ENCODE measurements around the gene ATP8B4. TPM values are rescaled to one million over a fixed set of nuclear protein-coding genes. Genes with fewer than 3 reads are reported as not detected.

The ATP8B4 gene
- total RNA-seq, 1 donor from 2014 or later, result 45.8 TPM

GRCh38 chr15:50017522-50017921 is 101.5 kb downstream of the ATP8B4 start:
- Mint-ChIP-seq H3K27ac (ENCODE audit: unreplicated experiment) (no peak overlapping the region), H3K36me3 (ENCODE audit: low read depth, unreplicated experiment) (peaks cover 20% of the 10 kb centered on the region), H3K27me3 (ENCODE audit: unreplicated experiment) (no peaks in the 10 kb centered on the region), H3K9me3 (ENCODE audit: unreplicated experiment) (no peaks in the 10 kb centered on the region), H3K4me1 (ENCODE audit: unreplicated experiment) (no peaks in the 10 kb centered on the region), H3K4me3 (ENCODE audit: unreplicated experiment) (no peak overlapping the region)
- no peak for DNase-seq (ENCODE audit: low spot score)
- TF ChIP-seq CTCF (IDR thresholded peaks at IDR 0.05; ENCODE audit: unreplicated experiment), result no peak

- peaks cover 20% of the 10 kb centered on the region for H3K36me3 Mint-ChIP-seq (ENCODE audit: low read depth, unreplicated experiment)
- DNase-seq (ENCODE audit: low spot score), result no peak
- no peaks in the 10 kb centered on the region for H3K4me1 Mint-ChIP-seq (ENCODE audit: unreplicated experiment)
- no peak overlapping the region for H3K27ac Mint-ChIP-seq (ENCODE audit: unreplicated experiment)
- no peak for TF ChIP-seq CTCF (IDR thresholded peaks at IDR 0.05; ENCODE audit: unreplicated experiment)
- no peaks in the 10 kb centered on the region for H3K27me3 Mint-ChIP-seq (ENCODE audit: unreplicated experiment)
- H3K9me3 Mint-ChIP-seq (ENCODE audit: unreplicated experiment), result no peaks in the 10 kb centered on the region
- H3K4me3 Mint-ChIP-seq (ENCODE audit: unreplicated experiment), result no peak overlapping the region
Observed at GRCh38 chr15:50016951-50017350, 102.1 kb downstream of the ATP8B4 start.

- no peaks in the 10 kb centered on the region for H3K4me1 Mint-ChIP-seq (ENCODE audit: unreplicated experiment)
Observed at GRCh38 chr15:50012790-50013189, 106.2 kb downstream of the ATP8B4 start.

GRCh38 chr15:50009634-50010033 is 109.4 kb downstream of the ATP8B4 start:
- H3K4me3 Mint-ChIP-seq (ENCODE audit: unreplicated experiment), result no peak overlapping the region
- no peaks in the 10 kb centered on the region for H3K4me1 Mint-ChIP-seq (ENCODE audit: unreplicated experiment)
- no peaks in the 10 kb centered on the region for H3K27me3 Mint-ChIP-seq (ENCODE audit: unreplicated experiment)
- no peak for TF ChIP-seq CTCF (IDR thresholded peaks at IDR 0.05; ENCODE audit: unreplicated experiment)
- peaks cover 8% of the 10 kb centered on the region for H3K36me3 Mint-ChIP-seq (ENCODE audit: low read depth, unreplicated experiment)
- H3K9me3 Mint-ChIP-seq (ENCODE audit: unreplicated experiment), result no peaks in the 10 kb centered on the region
- H3K27ac Mint-ChIP-seq (ENCODE audit: unreplicated experiment), result no peak overlapping the region
- DNase-seq (ENCODE audit: low spot score), result no peak

More at GRCh38 chr15:50012790-50013189, 106.2 kb downstream of the ATP8B4 start:
- no peak overlapping the region for H3K27ac Mint-ChIP-seq (ENCODE audit: unreplicated experiment)
- TF ChIP-seq CTCF (IDR thresholded peaks at IDR 0.05; ENCODE audit: unreplicated experiment), result no peak
- H3K4me3 Mint-ChIP-seq (ENCODE audit: unreplicated experiment), result no peak overlapping the region
- no peaks in the 10 kb centered on the region for H3K9me3 Mint-ChIP-seq (ENCODE audit: unreplicated experiment)
- no peak for DNase-seq (ENCODE audit: low spot score)
- H3K27me3 Mint-ChIP-seq (ENCODE audit: unreplicated experiment), result no peaks in the 10 kb centered on the region
- H3K36me3 Mint-ChIP-seq (ENCODE audit: low read depth, unreplicated experiment), result peaks cover 8% of the 10 kb centered on the region

GRCh38 chr15:50003786-50004334 is 115.2 kb downstream of the ATP8B4 start:
- H3K9me3 Mint-ChIP-seq (ENCODE audit: unreplicated experiment), result no peaks in the 10 kb centered on the region
- H3K4me3 Mint-ChIP-seq (ENCODE audit: unreplicated experiment), result peak overlapping the region; percentile 21
- peak; percentile 72 for TF ChIP-seq CTCF (IDR thresholded peaks at IDR 0.05; ENCODE audit: unreplicated experiment)
- peaks cover 11% of the 10 kb centered on the region for H3K4me1 Mint-ChIP-seq (ENCODE audit: unreplicated experiment)
- DNase-seq (ENCODE audit: low spot score), result peak; percentile 89
- H3K27ac Mint-ChIP-seq (ENCODE audit: unreplicated experiment), result peak overlapping the region; percentile 14
- peaks cover 10% of the 10 kb centered on the region for H3K36me3 Mint-ChIP-seq (ENCODE audit: low read depth, unreplicated experiment)
- H3K27me3 Mint-ChIP-seq (ENCODE audit: unreplicated experiment), result no peaks in the 10 kb centered on the region
